ENCODE results near the gene BOK.
"Not testable (repeated sequence)": the region's sequence is repeated elsewhere in the genome, so short reads cannot be mapped to it uniquely, and the experiment has no call there.

BOK gene

GRCh38 chr2:241566468-241566867 is 7.9 kb downstream of the BOK start:
- Histone ChIP-seq H2AFZ (ENCODE audit: low read depth, low read length) (no peak overlapping the region), H3K27ac (ENCODE audit: low read length) (no peak overlapping the region), H3K9ac (ENCODE audit: low read length) (no peak overlapping the region), H3K4me1 (ENCODE audit: low read length) (no peaks in the 10 kb centered on the region), H3K79me2 (ENCODE audit: low read length) (no peaks in the 10 kb centered on the region), H3K9me3 (ENCODE audit: insufficient read depth, low read length) (no peaks in the 10 kb centered on the region), H3K36me3 (replicated peaks; ENCODE audit: low read depth, low read length) (no peaks in the 10 kb centered on the region), H3K4me2 (ENCODE audit: low read length) (no peak overlapping the region), H3K4me3 (ENCODE audit: low read length) (no peak overlapping the region), H3K27me3 (ENCODE audit: low read depth, low read length) (no peaks in the 10 kb centered on the region), H4K20me1 (ENCODE audit: insufficient read depth, low read length) (no peaks in the 10 kb centered on the region)
- TF ChIP-seq, protein P1, sequence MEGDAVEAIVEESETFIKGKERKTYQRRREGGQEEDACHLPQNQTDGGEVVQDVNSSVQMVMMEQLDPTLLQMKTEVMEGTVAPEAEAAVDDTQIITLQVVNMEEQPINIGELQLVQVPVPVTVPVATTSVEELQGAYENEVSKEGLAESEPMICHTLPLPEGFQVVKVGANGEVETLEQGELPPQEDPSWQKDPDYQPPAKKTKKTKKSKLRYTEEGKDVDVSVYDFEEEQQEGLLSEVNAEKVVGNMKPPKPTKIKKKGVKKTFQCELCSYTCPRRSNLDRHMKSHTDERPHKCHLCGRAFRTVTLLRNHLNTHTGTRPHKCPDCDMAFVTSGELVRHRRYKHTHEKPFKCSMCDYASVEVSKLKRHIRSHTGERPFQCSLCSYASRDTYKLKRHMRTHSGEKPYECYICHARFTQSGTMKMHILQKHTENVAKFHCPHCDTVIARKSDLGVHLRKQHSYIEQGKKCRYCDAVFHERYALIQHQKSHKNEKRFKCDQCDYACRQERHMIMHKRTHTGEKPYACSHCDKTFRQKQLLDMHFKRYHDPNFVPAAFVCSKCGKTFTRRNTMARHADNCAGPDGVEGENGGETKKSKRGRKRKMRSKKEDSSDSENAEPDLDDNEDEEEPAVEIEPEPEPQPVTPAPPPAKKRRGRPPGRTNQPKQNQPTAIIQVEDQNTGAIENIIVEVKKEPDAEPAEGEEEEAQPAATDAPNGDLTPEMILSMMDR (IDR thresholded peaks at IDR 0.05; ENCODE audit: low read depth, low read length) = no peak
- no peak for TF ChIP-seq EZH2phosphoT487 (IDR thresholded peaks at IDR 0.05; ENCODE audit: low read depth)

DNA sequence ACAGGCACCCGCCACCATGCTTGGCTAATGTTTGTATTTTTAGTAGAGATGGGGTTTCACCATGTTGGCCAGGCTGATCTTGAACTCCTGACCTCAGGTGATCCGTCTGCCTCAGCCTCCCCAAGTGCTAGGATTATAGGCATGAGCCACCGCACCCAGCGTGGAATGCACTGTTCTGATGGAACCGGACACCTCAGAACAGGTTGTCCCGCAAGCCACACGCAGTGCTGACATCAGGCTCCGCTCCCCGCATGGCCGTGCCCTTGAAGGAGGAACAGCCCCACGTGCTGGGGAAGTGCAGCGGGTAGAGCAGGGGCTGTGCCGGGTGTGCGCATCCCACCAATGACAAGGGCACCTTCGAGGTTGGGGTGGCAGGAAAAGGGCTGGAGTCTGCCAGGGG is 8.7 kb downstream of the BOK start:
- H3K4me3 ChIP-seq (ENCODE audit: low read length); H3K36me3 ChIP-seq (replicated peaks; ENCODE audit: low read depth, low read length): not testable (repeated sequence)

DNA sequence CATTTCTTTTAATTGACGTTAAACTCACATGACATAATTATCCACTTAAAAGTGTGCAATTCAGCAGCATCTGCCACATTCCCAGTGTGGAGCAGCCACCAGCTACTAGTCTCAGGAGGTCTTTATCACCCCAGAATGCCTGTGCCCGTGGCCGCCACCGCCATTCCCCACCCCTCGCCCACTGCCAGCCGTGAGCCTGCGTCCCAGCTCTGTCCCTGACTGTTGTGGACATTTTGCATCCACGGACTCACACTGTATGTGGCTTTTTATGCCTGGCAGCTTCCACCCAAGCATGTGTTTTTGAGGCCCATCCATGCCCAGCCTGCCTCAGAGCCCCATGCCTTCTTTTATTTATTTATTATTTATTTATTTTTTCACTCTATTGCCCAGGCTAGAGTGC is 9.2 kb downstream of the BOK start:
- TF ChIP-seq, protein P1 (IDR thresholded peaks at IDR 0.05; ENCODE audit: low read depth, low read length) = no peak
- no peak for TF ChIP-seq EZH2phosphoT487 (IDR thresholded peaks at IDR 0.05; ENCODE audit: low read depth)
- no peaks in the 10 kb centered on the region for H3K36me3 ChIP-seq (replicated peaks; ENCODE audit: low read depth, low read length)
- H3K4me3 ChIP-seq (ENCODE audit: low read length) = no peak overlapping the region
- no peak overlapping the region for H2AFZ ChIP-seq (ENCODE audit: low read depth, low read length)
- no peaks in the 10 kb centered on the region for H4K20me1 ChIP-seq (ENCODE audit: insufficient read depth, low read length)
- H3K9ac ChIP-seq (ENCODE audit: low read length) = no peak overlapping the region
- H3K79me2 ChIP-seq (ENCODE audit: low read length) = no peaks in the 10 kb centered on the region
- no peak overlapping the region for H3K27ac ChIP-seq (ENCODE audit: low read length)
- H3K27me3 ChIP-seq (ENCODE audit: low read depth, low read length) = no peaks in the 10 kb centered on the region
- no peaks in the 10 kb centered on the region for H3K4me1 ChIP-seq (ENCODE audit: low read length)
- no peaks in the 10 kb centered on the region for H3K9me3 ChIP-seq (ENCODE audit: insufficient read depth, low read length)
- no peak overlapping the region for H3K4me2 ChIP-seq (ENCODE audit: low read length)

More for the DNA sequence above, 8.7 kb downstream of the BOK start:
- H3K79me2 ChIP-seq (ENCODE audit: low read length); H3K4me1 ChIP-seq (ENCODE audit: low read length); H3K9ac ChIP-seq (ENCODE audit: low read length); H3K27me3 ChIP-seq (ENCODE audit: low read depth, low read length); H4K20me1 ChIP-seq (ENCODE audit: insufficient read depth, low read length); H3K4me2 ChIP-seq (ENCODE audit: low read length); H2AFZ ChIP-seq (ENCODE audit: low read depth, low read length); H3K27ac ChIP-seq (ENCODE audit: low read length); H3K9me3 ChIP-seq (ENCODE audit: insufficient read depth, low read length): not testable (repeated sequence)

DNA sequence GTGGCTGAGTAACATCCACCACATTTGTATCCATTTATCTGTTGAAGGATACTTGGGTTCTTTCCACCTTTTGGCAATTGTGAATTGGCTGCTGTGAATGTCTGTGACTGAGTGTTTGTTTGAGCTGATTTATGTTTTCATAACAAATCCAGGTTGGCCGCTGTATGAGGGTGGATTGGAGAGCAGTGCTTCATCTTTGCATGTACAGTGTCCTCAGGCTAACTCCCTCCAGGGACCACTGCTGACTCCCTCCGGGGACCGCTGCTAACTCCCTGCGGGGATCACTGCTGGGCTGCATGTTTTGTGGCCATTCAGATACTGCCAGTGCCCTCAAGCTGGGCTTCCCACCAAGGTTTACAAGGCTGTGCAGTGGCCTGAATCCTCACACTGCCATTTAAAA is 10.2 kb downstream of the BOK start:
- Histone ChIP-seq H4K20me1 (ENCODE audit: insufficient read depth, low read length) (no peaks in the 10 kb centered on the region), H3K9ac (ENCODE audit: low read length) (no peak overlapping the region), H3K9me3 (ENCODE audit: insufficient read depth, low read length) (no peaks in the 10 kb centered on the region), H2AFZ (ENCODE audit: low read depth, low read length) (no peak overlapping the region), H3K79me2 (ENCODE audit: low read length) (no peaks in the 10 kb centered on the region), H3K27me3 (ENCODE audit: low read depth, low read length) (no peaks in the 10 kb centered on the region), H3K36me3 (replicated peaks; ENCODE audit: low read depth, low read length) (no peaks in the 10 kb centered on the region), H3K27ac (ENCODE audit: low read length) (no peak overlapping the region), H3K4me3 (ENCODE audit: low read length) (no peak overlapping the region), H3K4me2 (ENCODE audit: low read length) (no peak overlapping the region), H3K4me1 (ENCODE audit: low read length) (no peaks in the 10 kb centered on the region)
- TF ChIP-seq, protein P1 (IDR thresholded peaks at IDR 0.05; ENCODE audit: low read depth, low read length) = no peak
- no peak for TF ChIP-seq EZH2phosphoT487 (IDR thresholded peaks at IDR 0.05; ENCODE audit: low read depth)

DNA sequence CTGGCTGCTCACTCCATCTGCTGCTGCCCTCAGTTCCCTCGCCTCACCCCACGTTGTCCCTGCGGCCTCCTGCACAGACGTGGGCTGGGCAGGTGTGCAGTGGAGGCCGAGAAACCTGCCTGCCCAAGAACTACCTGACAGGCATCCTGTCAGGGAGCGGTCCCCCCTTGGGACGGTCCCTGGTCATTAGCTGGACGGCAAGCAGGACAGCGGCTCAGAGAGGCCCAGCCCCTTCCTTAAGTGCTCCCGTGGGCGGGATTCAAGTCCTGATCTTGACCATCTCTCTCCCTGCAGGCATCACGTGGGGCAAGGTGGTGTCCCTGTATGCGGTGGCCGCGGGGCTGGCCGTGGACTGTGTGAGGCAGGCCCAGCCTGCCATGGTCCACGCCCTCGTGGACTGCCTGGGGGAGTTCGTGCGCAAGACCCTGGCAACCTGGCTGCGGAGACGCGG is 11.3 kb downstream of the BOK start:
- no peak overlapping the region for H3K4me2 ChIP-seq (ENCODE audit: low read length)
- H3K79me2 ChIP-seq (ENCODE audit: low read length) = no peaks in the 10 kb centered on the region
- no peaks in the 10 kb centered on the region for H3K36me3 ChIP-seq (replicated peaks; ENCODE audit: low read depth, low read length)
- no peak overlapping the region for H3K4me3 ChIP-seq (ENCODE audit: low read length)
- no peak overlapping the region for H3K9ac ChIP-seq (ENCODE audit: low read length)
- no peak overlapping the region for H3K27ac ChIP-seq (ENCODE audit: low read length)
- H3K27me3 ChIP-seq (ENCODE audit: low read depth, low read length) = no peaks in the 10 kb centered on the region
- H4K20me1 ChIP-seq (ENCODE audit: insufficient read depth, low read length) = no peaks in the 10 kb centered on the region
- TF ChIP-seq, protein P1 (IDR thresholded peaks at IDR 0.05; ENCODE audit: low read depth, low read length) = no peak
- no peak for TF ChIP-seq EZH2phosphoT487 (IDR thresholded peaks at IDR 0.05; ENCODE audit: low read depth)
- no peaks in the 10 kb centered on the region for H3K4me1 ChIP-seq (ENCODE audit: low read length)
- H2AFZ ChIP-seq (ENCODE audit: low read depth, low read length) = no peak overlapping the region
- no peaks in the 10 kb centered on the region for H3K9me3 ChIP-seq (ENCODE audit: insufficient read depth, low read length)
